ENCODE results near the gene WDR64. TPM values are rescaled to one million over a fixed set of nuclear protein-coding genes. Genes with fewer than 3 reads are reported as not detected.
"Not testable (repeated sequence)": the region's sequence is repeated elsewhere in the genome, so short reads cannot be mapped to it uniquely, and the experiment has no call there.

WDR64 gene
- total RNA-seq, 2 experiments from 2014 or later, result not detected

GRCh38 chr1:241645199-241645598, 6.9 kb upstream of the WDR64 start:
- ChIA-PET CTCF (no interaction called here), POLR2A (no interaction called here)

- POLR2A ChIA-PET, result no interaction called here
- CTCF ChIA-PET, result interaction anchor here (0.5 kb wide), 1 partner anchor 90 kb away, joined by 3 read pairs; no protein-coding TSS in a partner anchor
Observed at GRCh38 chr1:241646201-241646600, 5.9 kb upstream of the WDR64 start.

- CTCF ChIA-PET, result no interaction called here
Observed at GRCh38 chr1:241647658-241648057, 4.4 kb upstream of the WDR64 start.

GRCh38 chr1:241648159-241648558, 3.9 kb upstream of the WDR64 start:
- ChIA-PET POLR2A (no interaction called here), CTCF (no interaction called here)

More at GRCh38 chr1:241647658-241648057, 4.4 kb upstream of the WDR64 start:
- POLR2A ChIA-PET, result no interaction called here

GRCh38 chr1:241654019-241654418, 1.9 kb downstream of the WDR64 start:
- ChIA-PET CTCF (interaction anchor here (1.1 kb wide), 1 partner anchor 345 kb away, joined by 3 read pairs; no protein-coding TSS in a partner anchor), POLR2A (no interaction called here)

- POLR2A ChIA-PET, result no interaction called here
- CTCF ChIA-PET, result interaction anchor here (1.1 kb wide), 1 partner anchor 345 kb away, joined by 3 read pairs; no protein-coding TSS in a partner anchor
Observed at GRCh38 chr1:241654641-241655040, 2.6 kb downstream of the WDR64 start.

GRCh38 chr1:241658081-241658793, 6.2 kb downstream of the WDR64 start:
- ChIA-PET CTCF (interaction anchor here (0.5 kb wide), 1 partner anchor 1264 kb away, joined by 3 read pairs; no protein-coding TSS in a partner anchor), POLR2A (no interaction called here)

GRCh38 chr1:241659016-241659415, 6.9 kb downstream of the WDR64 start:
- POLR2A ChIA-PET, result not testable (repeated sequence)

GRCh38 chr1:241660424-241660972, 8.4 kb downstream of the WDR64 start:
- CTCF ChIA-PET, result no interaction called here
- POLR2A ChIA-PET, result no interaction called here

More at GRCh38 chr1:241659016-241659415, 6.9 kb downstream of the WDR64 start:
- CTCF ChIA-PET, result not testable (repeated sequence)

GRCh38 chr1:241666419-241666818, 14.3 kb downstream of the WDR64 start:
- ChIA-PET CTCF (no interaction called here), POLR2A (no interaction called here)

- ChIA-PET CTCF (no interaction called here), POLR2A (no interaction called here)
Observed at GRCh38 chr1:241672301-241672700, 20.2 kb downstream of the WDR64 start.

- ChIA-PET CTCF (no interaction called here), POLR2A (no interaction called here)
Observed at GRCh38 chr1:241674805-241675384, 22.8 kb downstream of the WDR64 start.

GRCh38 chr1:241675983-241676382, 23.9 kb downstream of the WDR64 start:
- ChIA-PET POLR2A (no interaction called here), CTCF (interaction anchor here (0.7 kb wide), 1 partner anchor 570 kb away, joined by 3 read pairs; no protein-coding TSS in a partner anchor)

GRCh38 chr1:241677201-241677600, 25.1 kb downstream of the WDR64 start:
- CTCF ChIA-PET, result no interaction called here
- POLR2A ChIA-PET, result no interaction called here

GRCh38 chr1:241678536-241678935, 26.5 kb downstream of the WDR64 start:
- POLR2A ChIA-PET, result no interaction called here
- CTCF ChIA-PET, result interaction anchor here (1.2 kb wide), 1 partner anchor 40 kb away, joined by 3 read pairs; no protein-coding TSS in a partner anchor

GRCh38 chr1:241679404-241679803, 27.3 kb downstream of the WDR64 start:
- ChIA-PET CTCF (interaction anchor here (1.2 kb wide), 1 partner anchor 41 kb away, joined by 3 read pairs; no protein-coding TSS in a partner anchor), POLR2A (no interaction called here)

GRCh38 chr1:241679961-241680360, 27.9 kb downstream of the WDR64 start:
- ChIA-PET POLR2A (no interaction called here), CTCF (no interaction called here)

GRCh38 chr1:241681861-241682448, 29.9 kb downstream of the WDR64 start:
- CTCF ChIA-PET, result interaction anchor here (1.2 kb wide), 1 partner anchor 153 kb away, joined by 3 read pairs; no protein-coding TSS in a partner anchor
- POLR2A ChIA-PET, result not testable (repeated sequence)

- ChIA-PET CTCF (interaction anchor here (1.2 kb wide), 1 partner anchor 154 kb away, joined by 3 read pairs; no protein-coding TSS in a partner anchor), POLR2A (no interaction called here)
Observed at GRCh38 chr1:241682921-241683320, 30.8 kb downstream of the WDR64 start.

- ChIA-PET POLR2A (no interaction called here), CTCF (no interaction called here)
Observed at GRCh38 chr1:241684108-241684507, 32.0 kb downstream of the WDR64 start.
